Smooth muscle cell of the coronary artery (primary cell): Measurements from ENCODE around the gene ARFGAP1. TPM values are rescaled to one million over a fixed set of nuclear protein-coding genes. Genes with fewer than 3 reads are reported as not detected.

Source experiments
- total RNA-seq: library from RNA; depleted of rRNA; stranded (reverse); fragments of >200 nt; gene quantifications from 2 replicates; pipeline ENCODE4 v1.2.3, GENCODE V29; 2014; ENCODE audit warnings: low replicate concordance

The ARFGAP1 gene
- total RNA-seq: 52.7 and 84.5 TPM in 2 replicates

DNA sequence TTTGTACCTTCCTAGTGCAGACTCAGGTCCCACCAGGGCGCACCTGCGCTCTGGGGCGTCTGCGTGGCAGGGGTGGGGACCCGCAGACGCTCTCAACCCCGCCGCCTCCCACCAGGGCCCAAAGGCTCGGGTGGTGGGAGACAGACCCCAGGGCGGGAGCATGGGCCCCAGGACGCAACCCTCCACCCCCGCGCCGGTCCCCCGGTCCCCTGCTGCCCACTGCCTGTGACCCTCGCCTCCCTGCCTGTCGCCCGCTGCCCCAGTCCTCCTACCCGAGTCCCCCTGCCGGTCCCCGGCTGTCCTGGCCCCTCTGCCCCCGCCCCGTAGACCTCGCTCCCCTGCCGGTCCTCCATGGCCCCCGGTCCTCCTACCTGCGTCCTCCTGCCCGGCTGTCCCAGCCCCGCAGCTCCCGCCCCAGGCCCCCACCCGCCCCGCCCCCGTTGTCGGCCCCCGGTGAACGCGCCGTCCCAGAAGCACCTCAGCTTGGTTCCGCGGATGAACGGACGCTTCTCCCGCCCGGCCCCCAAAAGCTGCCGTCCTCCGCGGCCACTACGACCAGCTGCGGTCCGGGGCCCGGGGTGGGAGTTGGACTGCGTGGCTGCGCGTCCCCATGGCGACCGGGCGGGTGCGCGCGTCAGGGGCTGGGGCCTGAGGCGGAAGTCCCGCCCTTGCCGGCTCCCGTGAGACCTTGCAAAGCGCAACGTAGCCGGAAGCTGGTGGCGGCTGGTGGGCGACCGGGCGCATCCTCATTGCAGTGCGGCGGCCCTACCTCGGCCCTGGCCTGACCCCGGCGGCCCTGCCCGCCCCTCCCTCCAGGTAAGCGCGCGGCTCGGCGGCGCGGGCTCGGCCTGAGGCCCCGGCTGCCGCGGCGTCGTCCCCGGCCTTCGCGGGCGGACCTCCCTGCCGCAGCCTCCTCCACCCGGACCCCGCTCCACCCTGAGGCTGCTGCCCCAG is at the start of gene ARFGAP1:
TSS of gene ARFGAP1 (plus strand) at position 709 of the 954 bp plus-strand sequence. CDS start 2,768 bp downstream, outside the sequence.

DNA sequence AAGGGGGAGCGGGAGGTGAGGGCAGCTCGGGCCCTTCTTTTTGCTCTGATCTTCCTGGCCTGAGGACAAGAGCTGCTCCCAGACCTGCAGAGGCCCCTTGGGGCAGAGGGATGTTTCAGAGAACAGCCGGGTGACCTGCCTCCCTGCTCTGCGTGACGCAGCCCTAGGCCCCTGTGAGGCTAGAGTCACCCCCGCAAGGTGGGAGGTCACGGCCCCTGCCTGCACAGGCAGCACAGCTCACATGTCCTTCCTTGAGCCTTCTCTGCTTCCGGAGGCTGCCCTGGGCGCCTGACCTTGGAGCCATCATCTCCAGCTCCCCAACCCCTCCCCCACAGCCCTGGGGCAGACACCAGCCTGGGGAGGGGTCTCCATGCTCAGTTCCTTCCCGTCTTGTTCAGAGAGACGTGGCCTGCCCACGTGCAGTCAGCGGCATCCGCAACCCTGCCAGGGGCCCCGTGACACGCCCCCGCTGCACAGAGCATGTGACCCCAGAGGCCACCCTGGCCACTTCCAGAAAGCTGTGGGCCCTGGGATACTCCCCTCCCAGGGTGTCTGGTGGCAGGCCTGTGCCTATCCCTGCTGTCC is 37.1 kb upstream of the ARFGAP1 start, which contains the start of gene BIRC7:
TSS of gene BIRC7 (plus strand) at position 507 of the 585 bp plus-strand sequence. CDS start 192 bp downstream, outside the sequence.

DNA sequence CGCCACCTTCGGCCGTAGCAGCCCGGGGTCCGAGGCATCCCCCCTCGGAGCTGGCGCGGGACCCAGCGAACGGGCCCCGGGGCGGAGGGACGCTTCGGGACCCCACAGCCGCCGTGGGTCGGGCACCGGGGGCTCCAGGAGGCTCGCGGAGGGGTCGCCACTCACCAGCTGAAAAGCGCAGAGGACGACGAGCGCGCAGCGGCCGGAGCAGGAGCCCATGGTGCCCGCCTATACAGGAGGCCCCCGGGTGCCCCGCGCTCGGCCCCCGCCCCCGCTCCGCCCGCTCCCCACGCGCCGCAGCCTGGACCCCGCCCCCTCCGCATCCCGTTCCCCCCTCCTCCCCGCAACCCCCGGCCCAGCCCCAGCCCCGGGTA is 18.4 kb upstream of the ARFGAP1 start, which contains the start of gene NKAIN4:
TSS of gene NKAIN4 (minus strand) at position 232 of the 374 bp plus-strand sequence. CDS start at position 219, 13 bp downstream.

DNA sequence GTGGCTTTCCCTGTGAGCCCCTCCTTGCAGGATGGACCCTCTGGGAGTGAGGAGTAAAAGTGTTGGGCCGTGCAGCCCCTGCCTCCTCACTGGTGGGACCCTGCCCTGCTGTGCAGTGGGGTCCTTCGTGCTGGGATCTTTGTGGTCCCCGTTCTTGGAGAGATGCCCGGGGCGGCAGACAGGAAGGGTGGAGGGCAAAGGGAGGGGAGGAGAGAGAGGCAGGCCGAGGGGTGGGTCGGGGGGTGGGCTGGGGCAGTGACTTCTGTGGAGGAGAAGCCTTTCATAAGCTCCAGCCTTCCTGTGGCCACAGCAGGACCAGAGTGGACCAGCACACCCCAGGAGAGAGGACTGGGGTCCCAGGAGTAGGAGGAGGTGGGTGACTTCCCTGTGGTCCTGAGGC is 20.3 kb downstream of the ARFGAP1 start, which contains the start of gene COL20A1:
TSS of gene COL20A1 (plus strand) at position 283 of the 400 bp plus-strand sequence. CDS start 1,922 bp downstream, outside the sequence.

Other genes with a start within 250 kb of the ARFGAP1 start
- 11.9 and 18.8 TPM in 2 replicates for gene YTHDF1, start 56.7 kb upstream of the ARFGAP1 start, total RNA-seq
- 0.23 TPM in 1 of 2 replicates, not detected in the other for gene BIRC7, start 36.9 kb upstream of the ARFGAP1 start, total RNA-seq
- gene NKAIN4, start 18.4 kb upstream of the ARFGAP1 start, total RNA-seq: 0.15 TPM in 1 of 2 replicates, not detected in the other
- gene COL20A1, start 20.4 kb downstream of the ARFGAP1 start, total RNA-seq: under 0.01 TPM in 1 of 2 replicates, not detected in the other
- not detected in 2 replicates for gene CHRNA4, start 88.5 kb downstream of the ARFGAP1 start, total RNA-seq
- gene KCNQ2, start 199.8 kb downstream of the ARFGAP1 start, total RNA-seq: not detected in 2 replicates
- 0.47 and 2.5 TPM in 2 replicates for gene EEF1A2, start 226.3 kb downstream of the ARFGAP1 start, total RNA-seq
- gene PPDPF, start 248.0 kb downstream of the ARFGAP1 start, total RNA-seq: 8.0 and 19.2 TPM in 2 replicates